Stimulated activated CD4-positive, alpha-beta T cell treated with anti-CD3 and anti-CD28 coated beads, Interleukin-2, amount 100 ng/mL, for 4 hours (primary cell): ENCODE results near the gene USP13.
A peak's percentile ranks its signal among the peaks of the same experiment; 100 is the strongest.
"Not testable (repeated sequence)": the region's sequence is repeated elsewhere in the genome, so short reads cannot be mapped to it uniquely, and the experiment has no call there.

Experiments used
- DNase-seq: peaks from one replicate; pipeline ENCODE4 v3.0.0-alpha.2; 2020; ENCODE audit warnings: low read depth

Gene USP13

GRCh38 chr3:179652447-179653095, at the start of gene USP13:
USP13 (plus strand) TSS chr3:179653040; CDS start chr3:179653226, 186 bp downstream.
- DNase-seq = peak; percentile 47

- DNase-seq = no peak
These were observed 49.5 kb upstream of the USP13 start for GRCh38 chr3:179603321-179603720.

GRCh38 chr3:179603831-179604230, 49.0 kb upstream of the USP13 start:
- DNase-seq = no peak

- peak; percentile 89 for DNase-seq
These were observed 48.3 kb upstream of the USP13 start, which contains the start of the genes MRPL47 and NDUFB5 for GRCh38 chr3:179604321-179605078. MRPL47 (minus strand) TSS chr3:179604638; CDS start chr3:179604624, 14 bp downstream. NDUFB5 (plus strand) TSS chr3:179604794; CDS start chr3:179604816, 22 bp downstream.

GRCh38 chr3:179606534-179607085, 46.2 kb upstream of the USP13 start:
- no peak for DNase-seq

GRCh38 chr3:179608931-179609720, 43.7 kb upstream of the USP13 start:
- DNase-seq = no peak

GRCh38 chr3:179610066-179610465, 42.8 kb upstream of the USP13 start:
- no peak for DNase-seq

GRCh38 chr3:179613807-179614206, 39.0 kb upstream of the USP13 start:
- no peak for DNase-seq

- no peak for DNase-seq
These were observed 37.2 kb upstream of the USP13 start for GRCh38 chr3:179615458-179616173.

- DNase-seq = no peak
These were observed 30.8 kb upstream of the USP13 start for GRCh38 chr3:179622023-179622422.

GRCh38 chr3:179624451-179624850, 28.4 kb upstream of the USP13 start:
- no peak for DNase-seq

- DNase-seq = no peak
These were observed 21.9 kb upstream of the USP13 start for GRCh38 chr3:179630753-179631451.

GRCh38 chr3:179640469-179640868, 12.4 kb upstream of the USP13 start:
- no peak for DNase-seq

- DNase-seq = no peak
These were observed 10.0 kb upstream of the USP13 start for GRCh38 chr3:179642871-179643270.

GRCh38 chr3:179643837-179644236, 9.0 kb upstream of the USP13 start:
- DNase-seq = not testable (repeated sequence)

- DNase-seq = no peak
These were observed 6.7 kb upstream of the USP13 start for GRCh38 chr3:179646177-179646576.

GRCh38 chr3:179651687-179652446, 973 bp upstream of the USP13 start:
- DNase-seq = no peak

GRCh38 chr3:179653096-179653797, 407 bp downstream of the USP13 start:
- DNase-seq = peak; percentile 49

- no peak for DNase-seq
These were observed 2.4 kb downstream of the USP13 start for GRCh38 chr3:179655236-179655635.

- DNase-seq = no peak
These were observed 5.8 kb downstream of the USP13 start for GRCh38 chr3:179658606-179659005.
